ENCODE measurements around the gene TRIM13.

TRIM13 gene

DNA sequence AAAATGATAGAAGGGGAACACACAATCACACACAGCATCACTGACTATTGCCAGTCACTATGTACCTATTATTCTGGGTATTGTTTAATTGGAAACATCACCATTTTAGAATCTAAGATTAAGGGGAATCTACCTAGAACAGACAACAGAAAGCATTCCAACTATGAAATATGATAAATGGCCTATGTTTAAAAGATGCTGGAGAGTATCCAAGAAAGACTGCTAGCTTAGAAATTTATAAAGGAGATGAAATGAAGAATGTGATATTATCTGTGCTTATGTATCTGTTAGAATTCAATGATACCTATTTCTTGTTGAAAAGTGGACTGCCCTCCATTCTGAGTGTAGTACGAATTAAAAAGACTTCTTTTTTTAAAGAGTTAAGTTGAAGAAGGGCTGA, 68.9 kb downstream of the TRIM13 start:
- no peak for DNase-seq (ENCODE audit: low read depth, low spot score)
